GM12865 (cell line): ENCODE measurements around the gene AMOTL1.

Experiments
- DNase-seq: peaks from one replicate; pipeline ENCODE4 v3.0.0; 2010; ENCODE audit warnings: low read depth
- H3K4me3 ChIP-seq: 2 replicates; pipeline ENCODE4 v1.5.1; 2011; ENCODE audit warnings: mild to moderate bottlenecking, low read depth, low read length, control low read depth
- CTCF ChIP-seq: IDR thresholded peaks from 2 replicates; pipeline ENCODE4 v1.5.1; 2011; ENCODE audit warnings: low read length, control low read depth, low read depth, inconsistent platforms; ENCODE audit not compliant: insufficient read depth; ENCODE audit errors: missing control alignments

The AMOTL1 gene

GRCh38 chr11:94742665-94743064 lies 25.5 kb upstream of the AMOTL1 start:
- DNase-seq: no peak
- H3K4me3 ChIP-seq: no peak overlapping the region
- TF ChIP-seq CTCF: no peak

- no peak overlapping the region for H3K4me3 ChIP-seq
- DNase-seq: no peak
- TF ChIP-seq CTCF: no peak
Observed at GRCh38 chr11:94746721-94747120, 21.4 kb upstream of the AMOTL1 start.

GRCh38 chr11:94747146-94747545 lies 21.0 kb upstream of the AMOTL1 start:
- no peak for DNase-seq
- TF ChIP-seq CTCF: no peak
- no peak overlapping the region for H3K4me3 ChIP-seq

GRCh38 chr11:94747601-94748041 lies 20.5 kb upstream of the AMOTL1 start:
- TF ChIP-seq CTCF: no peak
- DNase-seq: no peak
- H3K4me3 ChIP-seq: no peak overlapping the region

- no peak for TF ChIP-seq CTCF
- no peak overlapping the region for H3K4me3 ChIP-seq
- DNase-seq: no peak
Observed at GRCh38 chr11:94749369-94749768, 18.8 kb upstream of the AMOTL1 start.

- no peak for TF ChIP-seq CTCF
- H3K4me3 ChIP-seq: no peak overlapping the region
- DNase-seq: no peak
Observed at GRCh38 chr11:94750319-94751217, 17.6 kb upstream of the AMOTL1 start.

GRCh38 chr11:94751218-94751609 lies 16.9 kb upstream of the AMOTL1 start:
- no peak for TF ChIP-seq CTCF
- H3K4me3 ChIP-seq: no peak overlapping the region
- no peak for DNase-seq
